Measurements from ENCODE around the gene ZNF189.
A peak's percentile ranks its signal among the peaks of the same experiment; 100 is the strongest.
"Not testable (repeated sequence)": the region's sequence is repeated elsewhere in the genome, so short reads cannot be mapped to it uniquely, and the experiment has no call there.

The ZNF189 gene

DNA sequence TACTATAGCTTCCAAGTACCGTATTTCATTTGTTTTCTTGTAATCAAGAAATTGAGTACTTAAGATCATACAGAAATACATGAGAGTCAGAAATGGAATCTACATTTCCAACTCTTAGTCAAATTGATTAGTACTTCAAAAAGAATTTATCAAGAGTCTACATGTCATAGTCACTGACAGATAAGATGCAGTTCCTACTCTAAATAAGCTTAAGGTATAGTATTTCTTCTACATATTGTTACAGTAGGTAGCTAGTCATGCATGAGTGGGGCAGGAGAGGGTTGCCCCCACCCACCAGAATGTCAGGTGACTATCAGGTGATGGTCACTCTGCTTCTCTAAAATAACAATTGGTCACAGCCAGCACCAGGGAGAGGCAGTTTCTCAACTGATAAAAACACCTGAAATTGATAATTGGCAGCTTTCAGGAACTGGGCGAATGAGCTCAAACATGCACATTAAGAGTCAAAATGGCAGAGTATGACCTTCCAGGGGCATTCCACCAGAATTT, 16.8 kb upstream of the ZNF189 start:
- H3K4me3 ChIP-seq (ENCODE audit: low read length), result no peak overlapping the region
- no peak for DNase-seq (ENCODE audit: low read depth)
- peaks cover 5% of the 10 kb centered on the region for H3K9me3 ChIP-seq (ENCODE audit: control insufficient read depth, low read length)
- H3K27me3 ChIP-seq (replicated peaks; ENCODE audit: control insufficient read depth, insufficient read depth, low read length), result no peaks in the 10 kb centered on the region
- H3K9ac ChIP-seq (ENCODE audit: low read length), result no peak overlapping the region
- H3K36me3 ChIP-seq (ENCODE audit: control insufficient read depth, insufficient read depth, low read length, severe bottlenecking), result no peaks in the 10 kb centered on the region
- H3K4me1 ChIP-seq (ENCODE audit: control insufficient read depth, insufficient read depth, low read length), result no peaks in the 10 kb centered on the region

DNA sequence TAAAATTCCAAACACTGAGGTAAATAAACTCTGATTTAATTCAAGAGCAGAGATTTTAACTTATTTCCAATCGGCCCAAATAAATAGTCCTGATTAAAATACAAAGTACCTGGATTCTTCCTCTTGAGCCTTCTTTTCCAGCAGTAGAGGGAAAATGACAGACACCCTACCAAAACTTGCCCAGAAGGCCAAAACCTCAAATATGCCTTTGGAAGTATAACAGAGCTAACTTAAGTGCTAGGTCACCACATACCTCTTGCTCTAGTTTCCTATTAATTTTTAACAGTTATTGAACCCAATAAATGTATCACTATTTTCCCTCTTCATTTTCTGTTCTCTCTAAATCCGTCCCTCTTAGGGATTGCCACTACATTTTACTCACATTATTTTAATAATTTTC, 15.3 kb upstream of the ZNF189 start:
- H3K4me3 ChIP-seq (ENCODE audit: low read length), result no peak overlapping the region
- H3K4me1 ChIP-seq (ENCODE audit: control insufficient read depth, insufficient read depth, low read length), result no peaks in the 10 kb centered on the region
- H3K36me3 ChIP-seq (ENCODE audit: control insufficient read depth, insufficient read depth, low read length, severe bottlenecking), result peaks cover 4% of the 10 kb centered on the region
- H3K9me3 ChIP-seq (ENCODE audit: control insufficient read depth, low read length), result peaks cover 5% of the 10 kb centered on the region
- no peak for DNase-seq (ENCODE audit: low read depth)
- H3K9ac ChIP-seq (ENCODE audit: low read length), result no peak overlapping the region
- H3K27me3 ChIP-seq (replicated peaks; ENCODE audit: control insufficient read depth, insufficient read depth, low read length), result no peaks in the 10 kb centered on the region

DNA sequence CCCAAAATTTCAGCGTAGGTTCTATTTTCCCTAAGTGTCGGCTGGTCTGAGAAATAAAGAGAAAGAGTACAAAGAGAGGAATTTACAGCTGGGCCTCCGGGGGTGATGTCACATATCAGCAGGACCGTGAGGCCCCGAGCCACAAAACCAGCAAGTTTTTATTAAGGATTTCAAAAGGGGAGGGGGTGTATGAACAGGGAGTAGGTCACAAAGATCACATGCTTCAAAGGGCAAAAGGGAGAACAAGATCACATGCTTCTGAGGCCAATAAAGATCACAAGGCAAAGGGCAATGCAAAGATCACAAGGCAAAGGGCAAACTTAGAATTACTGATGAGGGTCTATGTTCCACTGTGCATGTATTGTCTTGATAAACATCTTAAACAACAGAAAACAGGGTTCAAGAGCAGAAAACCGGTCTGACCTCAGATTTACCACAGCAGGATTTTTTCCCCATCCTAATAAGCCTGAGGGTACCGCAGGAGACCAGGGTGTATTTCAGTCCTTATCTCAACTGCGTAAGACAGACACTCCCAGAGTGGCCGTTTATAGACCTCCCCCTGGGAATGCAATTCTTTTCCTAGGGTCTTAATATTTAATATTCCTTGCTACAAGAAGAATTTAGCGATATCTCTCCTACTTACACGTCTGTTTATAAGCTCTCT, 13.6 kb upstream of the ZNF189 start, which contains the start of gene BAAT:
Gene BAAT, minus strand, starts transcription at position 134 of the 664 bp plus-strand sequence. CDS start 13,602 bp downstream, outside the sequence.
- H3K27me3 ChIP-seq (replicated peaks; ENCODE audit: control insufficient read depth, insufficient read depth, low read length); H3K4me3 ChIP-seq (ENCODE audit: low read length); H3K9me3 ChIP-seq (ENCODE audit: control insufficient read depth, low read length); H3K9ac ChIP-seq (ENCODE audit: low read length); H3K4me1 ChIP-seq (ENCODE audit: control insufficient read depth, insufficient read depth, low read length); DNase-seq (ENCODE audit: low read depth): not testable (repeated sequence)
- peaks cover 20% of the 10 kb centered on the region for H3K36me3 ChIP-seq (ENCODE audit: control insufficient read depth, insufficient read depth, low read length, severe bottlenecking)

DNA sequence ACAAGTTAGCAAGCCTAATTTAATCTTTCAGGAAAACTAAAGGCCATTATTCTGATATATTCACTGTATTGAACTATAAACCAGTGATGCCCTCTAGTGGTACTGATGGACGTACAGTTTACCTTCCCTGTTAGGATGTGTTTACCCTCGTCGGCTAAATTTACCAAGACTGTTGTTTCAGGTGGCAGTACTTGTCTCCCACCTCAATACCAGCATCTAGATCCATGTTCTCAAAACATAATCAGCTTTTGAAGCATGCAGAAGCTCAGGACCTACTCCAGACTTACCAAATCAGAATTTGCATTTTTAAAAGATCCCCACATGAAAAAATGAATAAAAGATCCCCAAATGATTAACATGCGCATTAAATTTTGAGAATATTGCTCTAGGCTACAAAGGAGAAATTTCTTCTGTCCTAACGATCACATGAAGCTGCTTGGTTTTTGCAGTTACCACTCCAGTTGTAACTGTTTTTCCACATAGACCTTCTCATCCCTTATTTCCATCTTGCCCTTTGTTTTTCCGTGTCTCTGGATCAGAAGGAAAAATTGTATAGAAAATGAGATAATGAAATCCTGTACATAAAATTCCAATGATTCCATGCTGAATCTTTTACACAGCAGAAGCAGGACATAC, 10.7 kb upstream of the ZNF189 start:
- Histone ChIP-seq H3K4me3 (ENCODE audit: low read length) (no peak overlapping the region), H3K27me3 (replicated peaks; ENCODE audit: control insufficient read depth, insufficient read depth, low read length) (no peaks in the 10 kb centered on the region), H3K4me1 (ENCODE audit: control insufficient read depth, insufficient read depth, low read length) (no peaks in the 10 kb centered on the region), H3K9ac (ENCODE audit: low read length) (no peak overlapping the region), H3K36me3 (ENCODE audit: control insufficient read depth, insufficient read depth, low read length, severe bottlenecking) (peaks cover 27% of the 10 kb centered on the region), H3K9me3 (ENCODE audit: control insufficient read depth, low read length) (peaks cover 5% of the 10 kb centered on the region)
- DNase-seq (ENCODE audit: low read depth), result peak; percentile 58

DNA sequence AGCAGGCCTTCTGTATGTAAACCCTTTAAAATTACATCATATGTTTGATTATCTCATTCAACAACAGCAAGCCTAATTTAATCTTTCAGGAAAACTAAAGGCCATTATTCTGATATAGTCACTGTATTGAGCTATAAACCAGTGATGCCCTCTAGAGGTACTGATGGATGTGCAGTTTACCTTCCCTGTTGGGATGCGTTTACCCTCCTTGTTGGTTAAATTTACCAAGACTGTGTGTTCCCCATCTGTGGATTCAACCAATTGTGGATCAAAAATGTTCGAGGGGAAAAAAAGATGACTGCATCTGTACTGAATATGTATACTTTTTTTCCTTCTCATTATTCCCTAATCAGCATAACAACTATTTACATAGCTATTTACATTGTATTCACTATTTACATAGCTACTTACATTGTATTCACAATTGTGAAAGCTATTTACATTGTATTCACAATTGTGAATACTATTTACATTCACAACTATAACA, 10.1 kb upstream of the ZNF189 start:
- Histone ChIP-seq H3K27me3 (replicated peaks; ENCODE audit: control insufficient read depth, insufficient read depth, low read length) (no peaks in the 10 kb centered on the region), H3K4me1 (ENCODE audit: control insufficient read depth, insufficient read depth, low read length) (no peaks in the 10 kb centered on the region), H3K36me3 (ENCODE audit: control insufficient read depth, insufficient read depth, low read length, severe bottlenecking) (peaks cover 27% of the 10 kb centered on the region), H3K9me3 (ENCODE audit: control insufficient read depth, low read length) (peaks cover 5% of the 10 kb centered on the region), H3K9ac (ENCODE audit: low read length) (no peak overlapping the region), H3K4me3 (ENCODE audit: low read length) (no peak overlapping the region)
- no peak for DNase-seq (ENCODE audit: low read depth)

DNA sequence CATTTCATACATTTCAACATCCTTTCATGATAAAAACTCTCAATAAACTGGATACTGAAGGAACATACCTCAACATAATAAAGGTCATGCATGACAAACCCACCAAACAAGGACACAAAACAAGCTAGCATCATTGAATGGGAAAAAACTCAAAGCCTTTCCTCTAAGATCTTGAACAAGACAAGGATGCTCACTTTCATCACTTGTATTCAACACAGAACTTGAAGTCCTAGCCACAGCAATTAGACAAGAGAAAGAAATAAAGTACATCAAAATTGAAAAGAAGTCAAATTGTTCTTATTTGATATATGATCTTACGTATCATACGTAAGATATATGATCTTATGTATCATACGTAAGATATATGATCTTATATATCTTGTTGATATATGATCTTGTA, 5.5 kb upstream of the ZNF189 start:
- Histone ChIP-seq H3K4me1 (ENCODE audit: control insufficient read depth, insufficient read depth, low read length) (peaks cover 7% of the 10 kb centered on the region), H3K9ac (ENCODE audit: low read length) (no peak overlapping the region), H3K36me3 (ENCODE audit: control insufficient read depth, insufficient read depth, low read length, severe bottlenecking) (peaks cover 25% of the 10 kb centered on the region), H3K27me3 (replicated peaks; ENCODE audit: control insufficient read depth, insufficient read depth, low read length) (no peaks in the 10 kb centered on the region), H3K9me3 (ENCODE audit: control insufficient read depth, low read length) (no peaks in the 10 kb centered on the region), H3K4me3 (ENCODE audit: low read length) (no peak overlapping the region)
- no peak for DNase-seq (ENCODE audit: low read depth)

DNA sequence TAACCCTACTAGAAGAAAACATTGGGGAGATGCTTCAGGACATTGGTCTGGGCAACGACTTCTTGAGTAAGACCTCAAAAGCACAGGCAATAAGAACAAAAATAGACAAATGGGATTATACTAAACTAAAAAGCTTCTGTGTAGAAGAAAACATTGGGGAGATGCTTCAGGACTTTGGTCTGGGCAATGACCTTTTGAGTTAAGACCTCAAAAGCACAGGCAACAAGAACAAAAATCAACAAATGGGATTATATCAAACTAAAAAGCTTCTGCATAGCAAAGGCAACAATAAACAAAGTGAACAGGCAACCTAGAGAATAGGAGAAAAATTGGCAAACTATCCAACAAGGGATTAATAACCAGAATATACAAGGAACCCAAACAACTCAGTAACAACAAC, 4.0 kb upstream of the ZNF189 start:
- H3K9me3 ChIP-seq (ENCODE audit: control insufficient read depth, low read length), result no peaks in the 10 kb centered on the region
- no peak for DNase-seq (ENCODE audit: low read depth)

DNA sequence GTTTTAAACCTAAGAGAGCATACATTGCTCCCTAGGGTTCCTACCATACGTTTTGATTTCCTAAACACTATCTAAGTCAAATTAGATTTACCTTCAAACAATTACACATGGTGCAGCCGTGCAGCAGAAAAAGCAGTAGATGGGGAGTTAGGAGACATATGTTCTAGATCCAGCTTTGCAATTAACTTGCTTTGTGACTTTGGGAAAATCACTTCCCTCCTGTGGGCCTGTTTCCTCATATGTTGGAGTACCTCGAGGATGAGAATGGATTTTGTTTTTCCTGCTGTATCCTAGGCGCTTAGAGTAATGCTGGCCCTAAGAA, 944 bp upstream of the ZNF189 start:
- no peak for DNase-seq (ENCODE audit: low read depth)
- Histone ChIP-seq H3K27me3 (replicated peaks; ENCODE audit: control insufficient read depth, insufficient read depth, low read length) (no peaks in the 10 kb centered on the region), H3K9me3 (ENCODE audit: control insufficient read depth, low read length) (peaks cover under 1% of the 10 kb centered on the region), H3K9ac (ENCODE audit: low read length) (peak overlapping the region; percentile 97), H3K4me1 (ENCODE audit: control insufficient read depth, insufficient read depth, low read length) (peaks cover 25% of the 10 kb centered on the region), H3K36me3 (ENCODE audit: control insufficient read depth, insufficient read depth, low read length, severe bottlenecking) (peaks cover 26% of the 10 kb centered on the region), H3K4me3 (ENCODE audit: low read length) (peak overlapping the region; percentile 98)

More for the DNA sequence above, 4.0 kb upstream of the ZNF189 start:
- H3K4me1 ChIP-seq (ENCODE audit: control insufficient read depth, insufficient read depth, low read length), result peaks cover 8% of the 10 kb centered on the region
- H3K36me3 ChIP-seq (ENCODE audit: control insufficient read depth, insufficient read depth, low read length, severe bottlenecking), result peaks cover 10% of the 10 kb centered on the region
- no peak overlapping the region for H3K4me3 ChIP-seq (ENCODE audit: low read length)
- H3K9ac ChIP-seq (ENCODE audit: low read length), result no peak overlapping the region
- H3K27me3 ChIP-seq (replicated peaks; ENCODE audit: control insufficient read depth, insufficient read depth, low read length), result no peaks in the 10 kb centered on the region

DNA sequence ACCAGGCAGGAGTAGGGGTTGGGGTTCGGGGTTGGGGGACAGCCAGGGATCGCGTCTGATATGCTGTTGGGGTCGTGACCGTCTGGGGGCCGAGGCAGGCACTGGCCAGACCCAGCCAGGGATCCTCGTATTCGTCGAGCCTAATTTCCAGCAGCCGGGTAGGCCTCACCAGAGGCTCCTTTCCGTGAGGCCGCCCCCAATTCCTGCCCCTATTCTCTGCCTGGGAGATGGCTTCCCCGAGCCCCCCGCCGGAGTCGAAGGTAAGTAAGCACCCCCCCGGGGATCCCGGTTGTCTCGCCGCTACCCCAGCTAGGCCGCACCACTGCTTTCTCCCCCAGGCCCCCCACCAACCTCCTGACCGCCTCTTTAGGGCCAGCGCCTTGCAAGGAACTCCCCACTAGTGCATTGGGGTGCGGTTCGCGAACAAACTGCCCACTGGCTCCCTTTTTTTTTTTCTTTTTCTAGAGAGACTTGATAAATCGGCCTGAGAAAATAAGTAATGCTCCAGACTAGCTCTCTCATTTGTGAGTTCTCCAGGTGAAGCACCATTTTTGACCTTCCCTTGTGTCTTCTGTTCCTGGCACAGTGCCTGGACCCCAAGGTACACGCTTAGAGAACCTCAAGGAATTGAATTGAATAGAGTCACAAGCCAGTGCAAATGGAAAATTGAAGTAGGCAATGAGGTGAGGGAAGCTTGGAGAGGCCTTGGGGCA, 435 bp downstream of the ZNF189 start:
- Histone ChIP-seq H3K27me3 (replicated peaks; ENCODE audit: control insufficient read depth, insufficient read depth, low read length) (no peaks in the 10 kb centered on the region), H3K4me3 (ENCODE audit: low read length) (peak overlapping the region; percentile 98), H3K9me3 (ENCODE audit: control insufficient read depth, low read length) (peaks cover 12% of the 10 kb centered on the region), H3K4me1 (ENCODE audit: control insufficient read depth, insufficient read depth, low read length) (peaks cover 25% of the 10 kb centered on the region), H3K36me3 (ENCODE audit: control insufficient read depth, insufficient read depth, low read length, severe bottlenecking) (peaks cover 40% of the 10 kb centered on the region), H3K9ac (ENCODE audit: low read length) (peak overlapping the region; percentile 96)
- DNase-seq (ENCODE audit: low read depth), result peak; percentile 30

DNA sequence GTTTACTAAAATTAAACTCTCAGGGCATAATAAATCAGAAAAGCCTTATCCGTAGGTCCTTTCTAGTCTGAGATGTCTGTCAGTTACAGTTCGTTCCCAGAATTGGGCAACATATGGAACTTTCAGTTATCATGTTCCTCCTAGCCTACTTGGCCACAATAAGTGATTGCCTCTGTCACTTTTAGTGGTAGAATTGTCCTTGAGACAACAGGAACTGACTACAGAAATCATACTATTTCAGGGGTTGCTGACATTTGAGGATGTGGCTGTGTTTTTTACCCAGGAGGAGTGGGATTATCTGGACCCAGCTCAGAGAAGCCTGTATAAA, 956 bp downstream of the ZNF189 start:
- peak overlapping the region; percentile 96 for H3K9ac ChIP-seq (ENCODE audit: low read length)
- peaks cover 17% of the 10 kb centered on the region for H3K9me3 ChIP-seq (ENCODE audit: control insufficient read depth, low read length)
- H3K36me3 ChIP-seq (ENCODE audit: control insufficient read depth, insufficient read depth, low read length, severe bottlenecking), result peaks cover 45% of the 10 kb centered on the region
- H3K27me3 ChIP-seq (replicated peaks; ENCODE audit: control insufficient read depth, insufficient read depth, low read length), result no peaks in the 10 kb centered on the region
- peak overlapping the region; percentile 98 for H3K4me3 ChIP-seq (ENCODE audit: low read length)
- DNase-seq (ENCODE audit: low read depth), result no peak
- peaks cover 25% of the 10 kb centered on the region for H3K4me1 ChIP-seq (ENCODE audit: control insufficient read depth, insufficient read depth, low read length)

DNA sequence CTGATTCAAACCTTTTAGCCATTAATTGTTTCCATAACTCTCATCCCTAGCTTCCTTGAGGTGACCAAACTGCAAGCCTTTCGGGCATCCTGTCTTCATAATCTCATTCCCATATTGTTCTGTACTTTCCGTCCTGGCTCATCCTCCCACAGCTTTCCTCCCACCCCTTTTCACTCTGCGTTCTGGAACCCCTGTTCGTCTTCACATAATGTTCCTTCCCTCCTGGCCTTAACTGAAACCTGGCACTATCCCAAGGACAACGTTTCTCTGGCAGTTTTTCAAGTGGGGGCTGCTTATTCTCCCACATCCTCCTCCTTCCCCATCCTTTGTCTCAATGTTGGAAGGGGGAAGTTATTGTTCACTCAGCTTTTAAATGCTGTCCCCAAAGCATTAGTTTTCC, 1.5 kb downstream of the ZNF189 start:
- Histone ChIP-seq H3K36me3 (ENCODE audit: control insufficient read depth, insufficient read depth, low read length, severe bottlenecking) (peaks cover 50% of the 10 kb centered on the region), H3K27me3 (replicated peaks; ENCODE audit: control insufficient read depth, insufficient read depth, low read length) (no peaks in the 10 kb centered on the region), H3K4me3 (ENCODE audit: low read length) (peak overlapping the region; percentile 98), H3K9ac (ENCODE audit: low read length) (peak overlapping the region; percentile 96), H3K9me3 (ENCODE audit: control insufficient read depth, low read length) (peaks cover 22% of the 10 kb centered on the region), H3K4me1 (ENCODE audit: control insufficient read depth, insufficient read depth, low read length) (peaks cover 25% of the 10 kb centered on the region)
- DNase-seq (ENCODE audit: low read depth), result no peak
